HEK293 (cell line): ENCODE results near the gene SCRT2.

Experiments
- EGR2 ChIP-seq: fragments of 450-650 bp; formaldehyde crosslinking; IDR thresholded peaks from 2 replicates; pipeline ENCODE4 v1.5.1; 2016; ENCODE audit warnings: low read depth, missing biosample characterization, missing genetic modification characterization
- SP2 ChIP-seq: fragments of 450-650 bp; formaldehyde crosslinking; IDR thresholded peaks from 2 replicates; pipeline ENCODE4 v1.5.1; 2016; ENCODE audit warnings: missing biosample characterization, missing genetic modification characterization
- ZBTB17 ChIP-seq: fragments of 450-650 bp; formaldehyde crosslinking; IDR thresholded peaks from 2 replicates; pipeline ENCODE4 v1.5.1; 2016; ENCODE audit warnings: missing biosample characterization, missing genetic modification characterization
- ZIC2 ChIP-seq: fragments of 450-650 bp; formaldehyde crosslinking; IDR thresholded peaks from 2 replicates; pipeline ENCODE4 v1.5.1; 2016; ENCODE audit warnings: missing biosample characterization, missing genetic modification characterization
- ZNF777 ChIP-seq: fragments of 450-650 bp; formaldehyde crosslinking; IDR thresholded peaks from 2 replicates; pipeline ENCODE4 v1.5.1; 2017; ENCODE audit warnings: missing biosample characterization, missing genetic modification characterization, borderline replicate concordance
- TF ChIP-seq, protein P1 (sequence below): fragments of 450-650 bp; formaldehyde crosslinking; IDR thresholded peaks from 2 replicates; pipeline ENCODE4 v1.5.1; 2016; ENCODE audit warnings: missing biosample characterization, missing genetic modification characterization
- TF ChIP-seq, protein P2 (sequence below): fragments of 450-650 bp; formaldehyde crosslinking; IDR thresholded peaks from 2 replicates; pipeline ENCODE4 v1.5.1; 2016; ENCODE audit warnings: missing biosample characterization, missing genetic modification characterization, low read depth
- TF ChIP-seq, protein P3 (sequence below): fragments of 450-650 bp; formaldehyde crosslinking; IDR thresholded peaks from 2 replicates; pipeline ENCODE4 v1.5.1; 2016; ENCODE audit warnings: missing biosample characterization, missing genetic modification characterization
- TF ChIP-seq, protein P4 (sequence below): fragments of 450-650 bp; formaldehyde crosslinking; IDR thresholded peaks from 2 replicates; pipeline ENCODE4 v1.5.1; 2016; ENCODE audit warnings: missing biosample characterization, missing genetic modification characterization
- TF ChIP-seq, protein P5 (sequence below): fragments of 450-650 bp; formaldehyde crosslinking; IDR thresholded peaks from 2 replicates; pipeline ENCODE4 v1.5.1; 2016; ENCODE audit warnings: missing biosample characterization, missing genetic modification characterization
- TF ChIP-seq, protein P6 (sequence below): fragments of 450-650 bp; formaldehyde crosslinking; IDR thresholded peaks from 2 replicates; pipeline ENCODE4 v1.5.1; 2017; ENCODE audit warnings: missing biosample characterization, missing genetic modification characterization
- TF ChIP-seq, protein P7 (sequence below): fragments of 450-650 bp; formaldehyde crosslinking; IDR thresholded peaks from 2 replicates; pipeline ENCODE4 v1.5.1; 2016; ENCODE audit warnings: missing biosample characterization, missing genetic modification characterization

DNA sequence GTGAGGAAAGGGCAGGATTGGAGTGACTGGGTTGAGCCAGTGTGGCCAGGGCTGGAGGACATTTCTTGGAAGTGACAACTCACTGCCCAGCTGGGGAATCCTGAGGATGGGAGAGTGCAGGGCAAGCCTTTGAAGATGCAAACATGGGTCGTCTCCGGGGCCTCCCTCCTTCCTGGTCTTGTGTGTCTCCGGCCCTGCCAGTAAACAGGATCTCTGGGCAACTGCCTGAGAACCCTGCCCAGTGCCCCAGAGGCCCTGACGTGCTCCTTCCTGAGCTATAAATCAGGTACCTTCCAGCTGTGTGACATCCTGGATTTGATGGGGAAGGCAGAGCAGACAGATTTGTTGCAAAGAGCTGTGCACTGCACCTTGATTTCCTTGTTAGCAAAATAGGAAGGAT is 52.6 kb downstream of the SCRT2 start:
- TF ChIP-seq, protein P1, sequence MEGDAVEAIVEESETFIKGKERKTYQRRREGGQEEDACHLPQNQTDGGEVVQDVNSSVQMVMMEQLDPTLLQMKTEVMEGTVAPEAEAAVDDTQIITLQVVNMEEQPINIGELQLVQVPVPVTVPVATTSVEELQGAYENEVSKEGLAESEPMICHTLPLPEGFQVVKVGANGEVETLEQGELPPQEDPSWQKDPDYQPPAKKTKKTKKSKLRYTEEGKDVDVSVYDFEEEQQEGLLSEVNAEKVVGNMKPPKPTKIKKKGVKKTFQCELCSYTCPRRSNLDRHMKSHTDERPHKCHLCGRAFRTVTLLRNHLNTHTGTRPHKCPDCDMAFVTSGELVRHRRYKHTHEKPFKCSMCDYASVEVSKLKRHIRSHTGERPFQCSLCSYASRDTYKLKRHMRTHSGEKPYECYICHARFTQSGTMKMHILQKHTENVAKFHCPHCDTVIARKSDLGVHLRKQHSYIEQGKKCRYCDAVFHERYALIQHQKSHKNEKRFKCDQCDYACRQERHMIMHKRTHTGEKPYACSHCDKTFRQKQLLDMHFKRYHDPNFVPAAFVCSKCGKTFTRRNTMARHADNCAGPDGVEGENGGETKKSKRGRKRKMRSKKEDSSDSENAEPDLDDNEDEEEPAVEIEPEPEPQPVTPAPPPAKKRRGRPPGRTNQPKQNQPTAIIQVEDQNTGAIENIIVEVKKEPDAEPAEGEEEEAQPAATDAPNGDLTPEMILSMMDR (tag by site-specific recombination) = no peak
- TF ChIP-seq ZNF777 (tag by site-specific recombination) (no peak), EGR2 (no peak), ZBTB17 (tag by site-specific recombination) (no peak), SP2 (tag by site-specific recombination) (no peak), ZIC2 (no peak)
- TF ChIP-seq, protein P2, sequence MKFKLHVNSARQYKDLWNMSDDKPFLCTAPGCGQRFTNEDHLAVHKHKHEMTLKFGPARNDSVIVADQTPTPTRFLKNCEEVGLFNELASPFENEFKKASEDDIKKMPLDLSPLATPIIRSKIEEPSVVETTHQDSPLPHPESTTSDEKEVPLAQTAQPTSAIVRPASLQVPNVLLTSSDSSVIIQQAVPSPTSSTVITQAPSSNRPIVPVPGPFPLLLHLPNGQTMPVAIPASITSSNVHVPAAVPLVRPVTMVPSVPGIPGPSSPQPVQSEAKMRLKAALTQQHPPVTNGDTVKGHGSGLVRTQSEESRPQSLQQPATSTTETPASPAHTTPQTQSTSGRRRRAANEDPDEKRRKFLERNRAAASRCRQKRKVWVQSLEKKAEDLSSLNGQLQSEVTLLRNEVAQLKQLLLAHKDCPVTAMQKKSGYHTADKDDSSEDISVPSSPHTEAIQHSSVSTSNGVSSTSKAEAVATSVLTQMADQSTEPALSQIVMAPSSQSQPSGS (tag by site-specific recombination) = no peak
- TF ChIP-seq, protein P3, sequence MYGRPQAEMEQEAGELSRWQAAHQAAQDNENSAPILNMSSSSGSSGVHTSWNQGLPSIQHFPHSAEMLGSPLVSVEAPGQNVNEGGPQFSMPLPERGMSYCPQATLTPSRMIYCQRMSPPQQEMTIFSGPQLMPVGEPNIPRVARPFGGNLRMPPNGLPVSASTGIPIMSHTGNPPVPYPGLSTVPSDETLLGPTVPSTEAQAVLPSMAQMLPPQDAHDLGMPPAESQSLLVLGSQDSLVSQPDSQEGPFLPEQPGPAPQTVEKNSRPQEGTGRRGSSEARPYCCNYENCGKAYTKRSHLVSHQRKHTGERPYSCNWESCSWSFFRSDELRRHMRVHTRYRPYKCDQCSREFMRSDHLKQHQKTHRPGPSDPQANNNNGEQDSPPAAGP (tag by site-specific recombination) = no peak
- TF ChIP-seq, protein P4, sequence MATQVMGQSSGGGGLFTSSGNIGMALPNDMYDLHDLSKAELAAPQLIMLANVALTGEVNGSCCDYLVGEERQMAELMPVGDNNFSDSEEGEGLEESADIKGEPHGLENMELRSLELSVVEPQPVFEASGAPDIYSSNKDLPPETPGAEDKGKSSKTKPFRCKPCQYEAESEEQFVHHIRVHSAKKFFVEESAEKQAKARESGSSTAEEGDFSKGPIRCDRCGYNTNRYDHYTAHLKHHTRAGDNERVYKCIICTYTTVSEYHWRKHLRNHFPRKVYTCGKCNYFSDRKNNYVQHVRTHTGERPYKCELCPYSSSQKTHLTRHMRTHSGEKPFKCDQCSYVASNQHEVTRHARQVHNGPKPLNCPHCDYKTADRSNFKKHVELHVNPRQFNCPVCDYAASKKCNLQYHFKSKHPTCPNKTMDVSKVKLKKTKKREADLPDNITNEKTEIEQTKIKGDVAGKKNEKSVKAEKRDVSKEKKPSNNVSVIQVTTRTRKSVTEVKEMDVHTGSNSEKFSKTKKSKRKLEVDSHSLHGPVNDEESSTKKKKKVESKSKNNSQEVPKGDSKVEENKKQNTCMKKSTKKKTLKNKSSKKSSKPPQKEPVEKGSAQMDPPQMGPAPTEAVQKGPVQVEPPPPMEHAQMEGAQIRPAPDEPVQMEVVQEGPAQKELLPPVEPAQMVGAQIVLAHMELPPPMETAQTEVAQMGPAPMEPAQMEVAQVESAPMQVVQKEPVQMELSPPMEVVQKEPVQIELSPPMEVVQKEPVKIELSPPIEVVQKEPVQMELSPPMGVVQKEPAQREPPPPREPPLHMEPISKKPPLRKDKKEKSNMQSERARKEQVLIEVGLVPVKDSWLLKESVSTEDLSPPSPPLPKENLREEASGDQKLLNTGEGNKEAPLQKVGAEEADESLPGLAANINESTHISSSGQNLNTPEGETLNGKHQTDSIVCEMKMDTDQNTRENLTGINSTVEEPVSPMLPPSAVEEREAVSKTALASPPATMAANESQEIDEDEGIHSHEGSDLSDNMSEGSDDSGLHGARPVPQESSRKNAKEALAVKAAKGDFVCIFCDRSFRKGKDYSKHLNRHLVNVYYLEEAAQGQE (tag by site-specific recombination) = no peak
- TF ChIP-seq, protein P5, sequence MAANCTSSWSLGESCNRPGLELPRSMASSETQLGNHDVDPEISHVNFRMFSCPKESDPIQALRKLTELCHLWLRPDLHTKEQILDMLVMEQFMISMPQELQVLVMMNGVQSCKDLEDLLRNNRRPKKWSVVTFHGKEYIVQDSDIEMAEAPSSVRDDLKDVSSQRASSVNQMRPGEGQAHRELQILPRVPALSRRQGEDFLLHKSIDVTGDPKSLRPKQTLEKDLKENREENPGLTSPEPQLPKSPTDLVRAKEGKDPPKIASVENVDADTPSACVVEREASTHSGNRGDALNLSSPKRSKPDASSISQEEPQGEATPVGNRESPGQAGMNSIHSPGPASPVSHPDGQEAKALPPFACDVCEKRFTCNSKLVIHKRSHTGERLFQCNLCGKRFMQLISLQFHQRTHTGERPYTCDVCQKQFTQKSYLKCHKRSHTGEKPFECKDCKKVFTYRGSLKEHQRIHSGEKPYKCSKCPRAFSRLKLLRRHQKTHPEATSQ (tag by site-specific recombination) = no peak
- TF ChIP-seq, protein P6, sequence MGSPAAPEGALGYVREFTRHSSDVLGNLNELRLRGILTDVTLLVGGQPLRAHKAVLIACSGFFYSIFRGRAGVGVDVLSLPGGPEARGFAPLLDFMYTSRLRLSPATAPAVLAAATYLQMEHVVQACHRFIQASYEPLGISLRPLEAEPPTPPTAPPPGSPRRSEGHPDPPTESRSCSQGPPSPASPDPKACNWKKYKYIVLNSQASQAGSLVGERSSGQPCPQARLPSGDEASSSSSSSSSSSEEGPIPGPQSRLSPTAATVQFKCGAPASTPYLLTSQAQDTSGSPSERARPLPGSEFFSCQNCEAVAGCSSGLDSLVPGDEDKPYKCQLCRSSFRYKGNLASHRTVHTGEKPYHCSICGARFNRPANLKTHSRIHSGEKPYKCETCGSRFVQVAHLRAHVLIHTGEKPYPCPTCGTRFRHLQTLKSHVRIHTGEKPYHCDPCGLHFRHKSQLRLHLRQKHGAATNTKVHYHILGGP (tag by site-specific recombination) = no peak
- TF ChIP-seq, protein P7, sequence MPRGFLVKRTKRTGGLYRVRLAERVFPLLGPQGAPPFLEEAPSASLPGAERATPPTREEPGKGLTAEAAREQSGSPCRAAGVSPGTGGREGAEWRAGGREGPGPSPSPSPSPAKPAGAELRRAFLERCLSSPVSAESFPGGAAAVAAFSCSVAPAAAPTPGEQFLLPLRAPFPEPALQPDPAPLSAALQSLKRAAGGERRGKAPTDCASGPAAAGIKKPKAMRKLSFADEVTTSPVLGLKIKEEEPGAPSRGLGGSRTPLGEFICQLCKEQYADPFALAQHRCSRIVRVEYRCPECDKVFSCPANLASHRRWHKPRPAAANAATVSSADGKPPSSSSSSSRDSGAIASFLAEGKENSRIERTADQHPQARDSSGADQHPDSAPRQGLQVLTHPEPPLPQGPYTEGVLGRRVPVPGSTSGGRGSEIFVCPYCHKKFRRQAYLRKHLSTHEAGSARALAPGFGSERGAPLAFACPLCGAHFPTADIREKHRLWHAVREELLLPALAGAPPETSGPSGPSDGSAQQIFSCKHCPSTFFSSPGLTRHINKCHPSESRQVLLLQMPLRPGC (tag by site-specific recombination) = no peak
